Measurements from ENCODE around the gene PFN3.

GRCh38 chr5:177361418-177362291 lies 38.8 kb downstream of the PFN3 start:
- TF ChIP-seq, protein P1, sequence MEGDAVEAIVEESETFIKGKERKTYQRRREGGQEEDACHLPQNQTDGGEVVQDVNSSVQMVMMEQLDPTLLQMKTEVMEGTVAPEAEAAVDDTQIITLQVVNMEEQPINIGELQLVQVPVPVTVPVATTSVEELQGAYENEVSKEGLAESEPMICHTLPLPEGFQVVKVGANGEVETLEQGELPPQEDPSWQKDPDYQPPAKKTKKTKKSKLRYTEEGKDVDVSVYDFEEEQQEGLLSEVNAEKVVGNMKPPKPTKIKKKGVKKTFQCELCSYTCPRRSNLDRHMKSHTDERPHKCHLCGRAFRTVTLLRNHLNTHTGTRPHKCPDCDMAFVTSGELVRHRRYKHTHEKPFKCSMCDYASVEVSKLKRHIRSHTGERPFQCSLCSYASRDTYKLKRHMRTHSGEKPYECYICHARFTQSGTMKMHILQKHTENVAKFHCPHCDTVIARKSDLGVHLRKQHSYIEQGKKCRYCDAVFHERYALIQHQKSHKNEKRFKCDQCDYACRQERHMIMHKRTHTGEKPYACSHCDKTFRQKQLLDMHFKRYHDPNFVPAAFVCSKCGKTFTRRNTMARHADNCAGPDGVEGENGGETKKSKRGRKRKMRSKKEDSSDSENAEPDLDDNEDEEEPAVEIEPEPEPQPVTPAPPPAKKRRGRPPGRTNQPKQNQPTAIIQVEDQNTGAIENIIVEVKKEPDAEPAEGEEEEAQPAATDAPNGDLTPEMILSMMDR (IDR thresholded peaks at IDR 0.05): no peak
- no peak for TF ChIP-seq POLR2A (IDR thresholded peaks at IDR 0.05)

All from ovary (tissue), 3 donors.